SK-N-MC (cell line): ENCODE results near the gene PDSS2.

ENCODE experiments used
- EZH2 ChIP-seq: fragments of 200-600 bp; sonication (generic); IDR thresholded peaks from one replicate; pipeline ENCODE4 v1.6.1; 2017; ENCODE audit warnings: antibody characterized with exemption
- FOXP2 ChIP-seq: optimal IDR thresholded peaks from 2 replicates; pipeline ENCODE3; 2011; ENCODE audit warnings: mild to moderate bottlenecking, moderate library complexity; ENCODE audit not compliant: insufficient read depth; ENCODE audit errors: extremely low read length, control extremely low read depth
- POLR2AphosphoS5 ChIP-seq: IDR thresholded peaks from 2 replicates; pipeline ENCODE4 v1.6.1; 2012; ENCODE audit warnings: mild to moderate bottlenecking, low read depth, low read length, borderline replicate concordance

- TF ChIP-seq POLR2AphosphoS5 (no peak), EZH2 (no peak), FOXP2 (no peak)
Observed at GRCh38 chr6:107304421-107305025, 154.8 kb downstream of the PDSS2 start.
